HCT116 (cell line): Measurements from ENCODE around the gene TMC3. TPM values are rescaled to one million over a fixed set of nuclear protein-coding genes. Genes with fewer than 3 reads are reported as not detected.

Experiments
- ATAC-seq: fragments of 200-7000 bp; cut with Tn5 transposase; 2 replicates; pipeline ENCODE4 v1.9.1; 2020; ENCODE audit warnings: mild to moderate bottlenecking, moderate library complexity
- BruUV-seq: library from RNA; stranded (reverse); fragments of 400-500 nt; replicated peaks from 2 replicates; lab custom pipeline; 2021; lab: Mats Ljungman, UMichigan
- CTCF ChIA-PET: fragments of 300-600 bp; sonication (Branson Sonifier 250); formaldehyde crosslinking; loops from one replicate; lab custom pipeline; 2021; ENCODE audit warnings: antibody characterized with exemption; lab: Charles Lee
- POLR2A ChIA-PET: fragments of 300-600, 350-600 bp; sonication (Branson Sonifier 250); formaldehyde crosslinking; loops from one replicate; lab custom pipeline; 2021; ENCODE audit warnings: antibody characterized with exemption; lab: Charles Lee
- RAD21 ChIA-PET, 2 experiments: fragments of 300-600 bp; sonication (Branson Sonifier 250); formaldehyde crosslinking; loops; one replicate each; lab custom pipeline; 2023; ENCODE audit warnings: low total read pairs in 2 of 2; ENCODE audit not compliant: uncharacterized antibody in 2 of 2, unreplicated experiment in 2 of 2, low non-redundant PET in 1 of 2; lab: Charles Lee
- DNase-seq: peaks from one replicate; pipeline ENCODE4 v3.0.0-alpha.2; 2010; ENCODE audit warnings: low read depth, low spot score
- H2AFZ ChIP-seq: fragments of 200-600 bp; shearing (Covaris generic), sonication (generic); 2 replicates; pipeline ENCODE4 v1.6.1; 2017; ENCODE audit warnings: low read depth, mixed run types, mixed read lengths, antibody characterized with exemption, low read length; ENCODE audit not compliant: poor library complexity, severe bottlenecking
- H3K27ac ChIP-seq: 2 replicates; pipeline ENCODE4 v1.5.1; 2012; ENCODE audit warnings: low read depth, low read length
- H3K27me3 ChIP-seq: fragments of 200-600 bp; sonication (generic); 2 replicates; pipeline ENCODE4 v1.6.1; 2016; ENCODE audit warnings: mixed run types, low read length, mixed read lengths; ENCODE audit not compliant: insufficient read depth
- H3K36me3 ChIP-seq, 2 experiments: fragments of 200-500 bp in 1 of 2; fragments of 200-600 bp in 1 of 2; sonication (Bioruptor generic) in 1 of 2; sonication (generic) in 1 of 2; 2 replicates each; pipeline versions ENCODE4 v1.5.1 to v1.6.1; 2014 to 2016; ENCODE audit warnings: low read length in 2 of 2, inconsistent platforms in 1 of 2, mixed read lengths in 1 of 2, mixed run types in 1 of 2; ENCODE audit not compliant: insufficient read depth in 2 of 2, control insufficient read depth in 1 of 2
- H3K4me1 ChIP-seq, 2 experiments: fragments of 200-600 bp in 1 of 2; sonication (generic) in 1 of 2; 2 replicates each; pipeline versions ENCODE4 v1.5.1 to v1.6.1; 2012 to 2017; ENCODE audit warnings: low read length in 2 of 2, inconsistent platforms in 1 of 2, mild to moderate bottlenecking in 1 of 2, mixed read lengths in 1 of 2, mixed run types in 1 of 2, moderate library complexity in 1 of 2; ENCODE audit not compliant: insufficient read depth in 2 of 2, control insufficient read depth in 1 of 2
- H3K4me2 ChIP-seq: fragments of 200-600 bp; sonication (generic); 2 replicates; pipeline ENCODE4 v1.6.1; 2017; ENCODE audit warnings: mixed run types, low read length, mixed read lengths
- H3K4me3 ChIP-seq, 2 experiments: fragments of 200-600 bp in 1 of 2; sonication (generic) in 1 of 2; replicated peaks in 1 of 2; 2 replicates each; pipeline ENCODE4 v1.5.1; 2011 to 2016; ENCODE audit warnings: low read length in 2 of 2, control low read depth in 1 of 2, low read depth in 1 of 2, mild to moderate bottlenecking in 1 of 2, mixed read lengths in 1 of 2, mixed run types in 1 of 2
- H3K79me2 ChIP-seq: fragments of 200-600 bp; sonication (generic); 2 replicates; pipeline ENCODE4 v1.6.1; 2017; ENCODE audit warnings: mild to moderate bottlenecking, mixed run types, low read length, moderate library complexity, mixed read lengths; ENCODE audit not compliant: insufficient read depth
- H3K9ac ChIP-seq: fragments of 200-600 bp; sonication (generic); 2 replicates; pipeline ENCODE4 v1.6.1; 2016; ENCODE audit warnings: low read length, mixed read lengths
- H3K9me2 ChIP-seq: fragments of 200-600 bp; sonication (generic), shearing (Covaris generic); 2 replicates; pipeline ENCODE4 v1.6.1; 2017; ENCODE audit warnings: mixed run types, mild to moderate bottlenecking, moderate library complexity; ENCODE audit not compliant: insufficient read depth
- H3K9me3 ChIP-seq, 2 experiments: fragments of 200-500 bp in 1 of 2; fragments of 200-600 bp in 1 of 2; sonication (Bioruptor generic) in 1 of 2; sonication (generic) in 1 of 2; 2 replicates each; pipeline ENCODE4 v1.6.1; 2014 to 2017; ENCODE audit warnings: low read length in 2 of 2, mixed read lengths in 2 of 2, inconsistent platforms in 1 of 2, low read depth in 1 of 2, mild to moderate bottlenecking in 1 of 2, mixed run types in 1 of 2, moderate library complexity in 1 of 2; ENCODE audit not compliant: control insufficient read depth in 1 of 2, insufficient read depth in 1 of 2
- H4K20me1 ChIP-seq: fragments of 200-600 bp; sonication (generic), shearing (Covaris generic); 2 replicates; pipeline ENCODE4 v1.6.1; 2017; ENCODE audit warnings: mixed run types, mild to moderate bottlenecking, moderate library complexity; ENCODE audit not compliant: insufficient read depth
- ATF3 ChIP-seq: IDR thresholded peaks from 2 replicates; pipeline ENCODE4 v1.6.1; 2012
- CEBPB ChIP-seq: IDR thresholded peaks from 2 replicates; pipeline ENCODE4 v1.6.1; 2012; ENCODE audit warnings: low read depth
- CTCF ChIP-seq, 3 experiments: fragments of 200-600 bp in 1 of 3; sonication (generic) in 1 of 3; IDR thresholded peaks in 2 of 3; conservative IDR thresholded peaks in 1 of 3; 2 replicates each; pipeline ENCODE4 v1.5.1; 2012 to 2017; ENCODE audit warnings: low read depth in 2 of 3, low read length in 2 of 3, antibody characterized with exemption in 1 of 3, borderline replicate concordance in 1 of 3, control low read depth in 1 of 3, mild to moderate bottlenecking in 1 of 3, mixed read lengths in 1 of 3, mixed run types in 1 of 3, moderate library complexity in 1 of 3; ENCODE audit not compliant: insufficient read depth in 1 of 3
- EZH2 ChIP-seq: fragments of 200-600 bp; sonication (generic); IDR thresholded peaks from 2 replicates; pipeline ENCODE4 v1.6.1; 2017; ENCODE audit warnings: antibody characterized with exemption, mixed run types
- EZH2phosphoT487 ChIP-seq: fragments of 200-600 bp; IDR thresholded peaks from 2 replicates; pipeline ENCODE4 v1.6.1; 2018; ENCODE audit warnings: antibody characterized with exemption, borderline replicate concordance
- FOSL1 ChIP-seq: IDR thresholded peaks from 2 replicates; pipeline ENCODE4 v1.6.1; 2012; ENCODE audit warnings: low read depth
- POLR2AphosphoS5 ChIP-seq: IDR thresholded peaks from 2 replicates; pipeline ENCODE4 v1.6.1; 2011; ENCODE audit warnings: mild to moderate bottlenecking, low read depth, low read length, moderate library complexity
- SP1 ChIP-seq: IDR thresholded peaks from 2 replicates; pipeline ENCODE4 v1.6.1; 2012; ENCODE audit warnings: low read depth
- SRF ChIP-seq: IDR thresholded peaks from 2 replicates; pipeline ENCODE4 v1.6.1; 2012; ENCODE audit warnings: low read depth
- YY1 ChIP-seq: IDR thresholded peaks from 2 replicates; pipeline ENCODE4 v1.6.1; 2011; ENCODE audit warnings: low read length, low read depth, moderate library complexity, mild to moderate bottlenecking; ENCODE audit not compliant: insufficient replicate concordance; ENCODE audit errors: extremely low read depth
- ZNF274 ChIP-seq: fragments of 200-500 bp; sonication (Bioruptor generic); IDR thresholded peaks from 2 replicates; pipeline ENCODE4 v1.6.1; 2014; ENCODE audit warnings: mild to moderate bottlenecking, low read depth, low read length, inconsistent platforms
- intact Hi-C: fragments of 100-400 bp; cut with micrococcal nuclease; formaldehyde crosslinking; loops from 2 replicates; pipeline ENCODE4 v1.10.0; 2022
- total RNA-seq: library from RNA; stranded (reverse); gene quantifications from one replicate; pipeline ENCODE4 v1.2.1, GENCODE V29; 2021; ENCODE audit not compliant: unreplicated experiment
- TF ChIP-seq, protein P1 (sequence below): IDR thresholded peaks from 2 replicates; pipeline ENCODE4 v1.6.1; 2011; ENCODE audit warnings: mild to moderate bottlenecking, low read length, moderate library complexity; ENCODE audit not compliant: insufficient replicate concordance; ENCODE audit errors: extremely low read depth
- TF ChIP-seq, protein P2 (sequence below): IDR thresholded peaks from 2 replicates; pipeline ENCODE4 v1.6.1; 2012
- TF ChIP-seq, protein P3 (sequence below): IDR thresholded peaks from 2 replicates; pipeline ENCODE4 v1.6.1; 2012; ENCODE audit warnings: low read depth

TMC3 gene
- total RNA-seq, 1 experiment from 2014 or later, result not detected

- H3K9me3 ChIP-seq, result no peaks in the 10 kb centered on the region
- no peaks in the 10 kb centered on the region for H3K36me3 ChIP-seq
- H3K27ac ChIP-seq, result no peak overlapping the region
- H3K4me2 ChIP-seq, result no peak overlapping the region
- ATAC-seq (no peak), DNase-seq (no peak)
- no TSS peak for BruUV-seq
- intact Hi-C loops, result no loop called here
- ChIA-PET CTCF (no interaction called here), RAD21 (no interaction called here), POLR2A (no interaction called here)
- no peak overlapping the region for H3K9ac ChIP-seq
- H2AFZ ChIP-seq, result no peak overlapping the region
- H3K4me1 ChIP-seq, result no peaks in the 10 kb centered on the region
- H3K79me2 ChIP-seq, result no peaks in the 10 kb centered on the region
- H3K9me2 ChIP-seq, result no peaks in the 10 kb centered on the region
- no peaks in the 10 kb centered on the region for H3K27me3 ChIP-seq
- no peak overlapping the region for H3K4me3 ChIP-seq
- TF ChIP-seq EZH2phosphoT487 (no peak), SP1 (no peak), POLR2AphosphoS5 (no peak), SRF (no peak), CTCF (IDR thresholded peaks at IDR 0.05 in 2 of 3, conservative IDR thresholded peaks at IDR 0.05 in 1 of 3; ENCODE audit: borderline replicate concordance in 1 of 3, insufficient read depth in 1 of 3, low read depth in 2 of 3, low read length in 2 of 3) (no peak), ZNF274 (no peak), FOSL1 (no peak), ATF3 (no peak), CEBPB (no peak), EZH2 (no peak), YY1 (no peak)
- TF ChIP-seq, protein P1, sequence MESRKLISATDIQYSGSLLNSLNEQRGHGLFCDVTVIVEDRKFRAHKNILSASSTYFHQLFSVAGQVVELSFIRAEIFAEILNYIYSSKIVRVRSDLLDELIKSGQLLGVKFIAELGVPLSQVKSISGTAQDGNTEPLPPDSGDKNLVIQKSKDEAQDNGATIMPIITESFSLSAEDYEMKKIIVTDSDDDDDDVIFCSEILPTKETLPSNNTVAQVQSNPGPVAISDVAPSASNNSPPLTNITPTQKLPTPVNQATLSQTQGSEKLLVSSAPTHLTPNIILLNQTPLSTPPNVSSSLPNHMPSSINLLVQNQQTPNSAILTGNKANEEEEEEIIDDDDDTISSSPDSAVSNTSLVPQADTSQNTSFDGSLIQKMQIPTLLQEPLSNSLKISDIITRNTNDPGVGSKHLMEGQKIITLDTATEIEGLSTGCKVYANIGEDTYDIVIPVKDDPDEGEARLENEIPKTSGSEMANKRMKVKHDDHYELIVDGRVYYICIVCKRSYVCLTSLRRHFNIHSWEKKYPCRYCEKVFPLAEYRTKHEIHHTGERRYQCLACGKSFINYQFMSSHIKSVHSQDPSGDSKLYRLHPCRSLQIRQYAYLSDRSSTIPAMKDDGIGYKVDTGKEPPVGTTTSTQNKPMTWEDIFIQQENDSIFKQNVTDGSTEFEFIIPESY, result no peak
- TF ChIP-seq, protein P2, sequence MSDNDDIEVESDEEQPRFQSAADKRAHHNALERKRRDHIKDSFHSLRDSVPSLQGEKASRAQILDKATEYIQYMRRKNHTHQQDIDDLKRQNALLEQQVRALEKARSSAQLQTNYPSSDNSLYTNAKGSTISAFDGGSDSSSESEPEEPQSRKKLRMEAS, result no peak
- TF ChIP-seq, protein P3, sequence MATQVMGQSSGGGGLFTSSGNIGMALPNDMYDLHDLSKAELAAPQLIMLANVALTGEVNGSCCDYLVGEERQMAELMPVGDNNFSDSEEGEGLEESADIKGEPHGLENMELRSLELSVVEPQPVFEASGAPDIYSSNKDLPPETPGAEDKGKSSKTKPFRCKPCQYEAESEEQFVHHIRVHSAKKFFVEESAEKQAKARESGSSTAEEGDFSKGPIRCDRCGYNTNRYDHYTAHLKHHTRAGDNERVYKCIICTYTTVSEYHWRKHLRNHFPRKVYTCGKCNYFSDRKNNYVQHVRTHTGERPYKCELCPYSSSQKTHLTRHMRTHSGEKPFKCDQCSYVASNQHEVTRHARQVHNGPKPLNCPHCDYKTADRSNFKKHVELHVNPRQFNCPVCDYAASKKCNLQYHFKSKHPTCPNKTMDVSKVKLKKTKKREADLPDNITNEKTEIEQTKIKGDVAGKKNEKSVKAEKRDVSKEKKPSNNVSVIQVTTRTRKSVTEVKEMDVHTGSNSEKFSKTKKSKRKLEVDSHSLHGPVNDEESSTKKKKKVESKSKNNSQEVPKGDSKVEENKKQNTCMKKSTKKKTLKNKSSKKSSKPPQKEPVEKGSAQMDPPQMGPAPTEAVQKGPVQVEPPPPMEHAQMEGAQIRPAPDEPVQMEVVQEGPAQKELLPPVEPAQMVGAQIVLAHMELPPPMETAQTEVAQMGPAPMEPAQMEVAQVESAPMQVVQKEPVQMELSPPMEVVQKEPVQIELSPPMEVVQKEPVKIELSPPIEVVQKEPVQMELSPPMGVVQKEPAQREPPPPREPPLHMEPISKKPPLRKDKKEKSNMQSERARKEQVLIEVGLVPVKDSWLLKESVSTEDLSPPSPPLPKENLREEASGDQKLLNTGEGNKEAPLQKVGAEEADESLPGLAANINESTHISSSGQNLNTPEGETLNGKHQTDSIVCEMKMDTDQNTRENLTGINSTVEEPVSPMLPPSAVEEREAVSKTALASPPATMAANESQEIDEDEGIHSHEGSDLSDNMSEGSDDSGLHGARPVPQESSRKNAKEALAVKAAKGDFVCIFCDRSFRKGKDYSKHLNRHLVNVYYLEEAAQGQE, result no peak
- H4K20me1 ChIP-seq, result no peaks in the 10 kb centered on the region
Observed at GRCh38 chr15:81346611-81347010, 27.4 kb downstream of the TMC3 start.
